T-helper 17 cell (primary cell): ENCODE results near the gene FLVCR2. TPM values are rescaled to one million over a fixed set of nuclear protein-coding genes. Genes with fewer than 3 reads are reported as not detected.
A peak's percentile ranks its signal among the peaks of the same experiment; 100 is the strongest.

Source experiments
- ATAC-seq: fragments of 150-1000 bp; cut with Tn5 transposase; 2 replicates; pipeline ENCODE4 v1.10.0; 2021; ENCODE audit warnings: mild to moderate bottlenecking, moderate library complexity
- DNase-seq, 3 donors: peaks; one replicate each; pipeline versions ENCODE4 v3.0.0 to v3.0.0-alpha.2; 2020 to 2021
- H3K9me3 ChIP-seq: one replicate; pipeline ENCODE4 v1.7.0; 2013; ENCODE audit warnings: low read length, mild to moderate bottlenecking; ENCODE audit not compliant: control insufficient read depth, poor library complexity, severe bottlenecking
- H3K27ac Mint-ChIP-seq: one replicate; pipeline ENCODE4 v1.8.0; 2022; ENCODE audit warnings: mild to moderate bottlenecking, moderate library complexity, mixed read lengths
- H3K27me3 Mint-ChIP-seq: one replicate; pipeline ENCODE4 v1.8.0; 2022; ENCODE audit warnings: mixed read lengths
- H3K36me3 Mint-ChIP-seq: one replicate; pipeline ENCODE4 v1.8.0; 2022; ENCODE audit warnings: low read depth, mixed read lengths
- H3K4me1 Mint-ChIP-seq: one replicate; pipeline ENCODE4 v1.8.0; 2022; ENCODE audit warnings: mild to moderate bottlenecking, mixed read lengths
- H3K4me3 Mint-ChIP-seq: one replicate; pipeline ENCODE4 v1.8.0; 2022; ENCODE audit warnings: mild to moderate bottlenecking, moderate library complexity, mixed read lengths
- total RNA-seq, 4 donors: library from RNA in 2 of 4; stranded (reverse) in 2 of 4; gene quantifications; one replicate each; pipeline ENCODE4 v1.2.3 and lab custom pipeline; 2022 to 2026

FLVCR2 gene
- total RNA-seq, 2 donors from 2014 or later, result 6.5 to 8.1 TPM

DNA sequence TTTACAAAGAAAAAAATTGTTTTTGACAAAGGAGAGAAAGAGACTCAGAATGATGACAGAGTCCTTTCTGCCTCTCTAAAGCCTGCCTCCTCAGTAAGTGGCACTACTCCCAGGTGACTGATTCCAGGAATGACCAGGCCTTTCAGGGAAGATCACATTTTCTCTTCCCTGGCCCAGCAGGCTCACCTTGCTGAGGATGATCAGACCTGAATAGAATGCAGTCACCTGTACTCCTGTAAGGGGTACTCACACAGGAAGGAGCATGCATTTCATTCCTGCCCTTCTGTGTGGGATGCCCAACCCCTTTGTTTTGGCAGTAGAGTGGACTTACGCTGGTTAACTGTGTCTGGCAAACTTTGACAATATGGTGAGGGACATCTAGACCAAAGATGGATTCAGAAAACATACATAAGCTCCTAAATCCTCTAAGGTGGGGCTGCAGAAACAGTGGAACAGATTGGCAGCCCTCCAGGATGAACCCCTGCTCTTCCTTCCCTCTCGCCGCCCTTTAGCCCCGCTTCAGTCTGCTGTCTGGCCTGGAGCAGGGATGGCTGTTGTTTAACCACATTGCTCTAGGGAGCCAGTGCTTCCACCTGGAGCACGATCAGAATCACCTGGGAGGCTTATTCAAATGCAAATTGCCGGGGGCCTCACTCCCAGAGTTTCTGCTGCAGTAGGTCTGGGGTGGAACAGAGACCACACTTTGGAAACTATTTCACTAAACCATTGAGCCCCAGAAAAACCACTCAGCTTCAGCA, 52.5 kb downstream of the FLVCR2 start:
- no peaks in the 10 kb centered on the region for H3K4me1 Mint-ChIP-seq
- no peak overlapping the region for H3K27ac Mint-ChIP-seq
- no peaks in the 10 kb centered on the region for H3K27me3 Mint-ChIP-seq
- DNase-seq (no peak), ATAC-seq (no peak)
- H3K4me3 Mint-ChIP-seq, result no peak overlapping the region
- H3K9me3 ChIP-seq, result no peaks in the 10 kb centered on the region
- no peaks in the 10 kb centered on the region for H3K36me3 Mint-ChIP-seq

GRCh38 chr14:75631453-75631831, 53.0 kb downstream of the FLVCR2 start:
- H3K4me3 Mint-ChIP-seq, result no peak overlapping the region
- DNase-seq (no peak), ATAC-seq (no peak)
- H3K27ac Mint-ChIP-seq, result no peak overlapping the region
- no peaks in the 10 kb centered on the region for H3K27me3 Mint-ChIP-seq
- no peaks in the 10 kb centered on the region for H3K4me1 Mint-ChIP-seq
- H3K36me3 Mint-ChIP-seq, result no peaks in the 10 kb centered on the region
- H3K9me3 ChIP-seq, result no peaks in the 10 kb centered on the region

- Mint-ChIP-seq H3K27me3 (no peaks in the 10 kb centered on the region), H3K27ac (no peak overlapping the region), H3K4me3 (no peak overlapping the region), H3K4me1 (no peaks in the 10 kb centered on the region), H3K36me3 (no peaks in the 10 kb centered on the region)
- DNase-seq, result no peak
- ATAC-seq, result no peak
- no peaks in the 10 kb centered on the region for H3K9me3 ChIP-seq
These were observed 56.4 kb downstream of the FLVCR2 start for GRCh38 chr14:75634848-75635247.

DNA sequence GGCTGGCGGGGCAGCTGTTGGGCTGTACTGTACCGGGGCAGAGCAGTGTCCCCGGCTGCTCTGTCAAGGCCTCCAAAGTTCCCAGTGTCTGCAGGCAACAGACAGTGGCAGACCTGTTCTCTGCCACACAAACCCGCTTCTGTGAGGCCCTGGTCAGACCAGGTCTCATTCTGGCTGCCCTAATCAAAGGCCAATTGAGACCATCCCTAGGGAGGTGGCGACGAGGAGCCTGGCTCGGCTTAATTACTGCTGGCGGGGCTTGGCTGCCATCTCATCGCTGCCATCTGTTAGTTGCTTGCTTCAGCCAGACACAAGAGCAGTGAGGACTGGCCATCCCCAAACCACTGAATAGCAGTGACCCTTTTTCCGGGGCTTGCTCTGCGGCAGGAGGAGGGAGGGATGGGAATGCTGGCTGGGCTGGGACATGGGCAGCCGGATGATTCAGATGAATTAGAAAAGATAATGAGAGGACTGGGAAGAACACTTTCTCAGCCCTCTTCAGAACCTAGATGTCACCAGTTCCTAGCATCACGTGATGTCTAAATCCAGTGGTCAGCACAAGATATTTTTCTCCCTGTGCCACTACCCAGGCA, 57.8 kb downstream of the FLVCR2 start:
- no peaks in the 10 kb centered on the region for H3K9me3 ChIP-seq
- no peak for DNase-seq
- Mint-ChIP-seq H3K4me1 (no peaks in the 10 kb centered on the region), H3K27ac (no peak overlapping the region), H3K36me3 (no peaks in the 10 kb centered on the region), H3K4me3 (no peak overlapping the region), H3K27me3 (no peaks in the 10 kb centered on the region)
- ATAC-seq, result no peak

DNA sequence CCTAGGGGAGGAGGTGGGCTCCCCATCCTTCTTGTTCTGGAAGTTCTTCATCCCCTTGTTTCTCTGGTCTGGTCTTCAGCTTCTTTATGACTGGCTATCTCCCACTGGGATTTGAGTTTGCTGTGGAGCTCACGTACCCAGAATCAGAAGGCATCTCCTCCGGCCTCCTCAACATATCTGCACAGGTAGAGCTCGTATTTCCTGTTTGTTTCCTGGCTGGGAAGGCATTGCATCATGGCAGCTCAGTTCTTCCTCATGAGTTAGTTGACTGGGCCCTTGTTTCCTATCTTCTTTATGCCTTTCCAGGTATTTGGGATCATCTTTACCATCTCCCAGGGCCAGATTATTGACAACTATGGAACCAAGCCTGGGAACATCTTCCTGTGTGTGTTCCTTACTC, 62.5 kb downstream of the FLVCR2 start:
- no peaks in the 10 kb centered on the region for H3K9me3 ChIP-seq
- H3K4me3 Mint-ChIP-seq, result no peak overlapping the region
- H3K27me3 Mint-ChIP-seq, result no peaks in the 10 kb centered on the region
- H3K27ac Mint-ChIP-seq, result no peak overlapping the region
- peaks cover 2% of the 10 kb centered on the region for H3K4me1 Mint-ChIP-seq
- peaks cover 2% of the 10 kb centered on the region for H3K36me3 Mint-ChIP-seq
- ATAC-seq (no peak), DNase-seq (no peak)

- H3K27ac Mint-ChIP-seq, result no peak overlapping the region
- H3K9me3 ChIP-seq, result no peaks in the 10 kb centered on the region
- no peaks in the 10 kb centered on the region for H3K27me3 Mint-ChIP-seq
- no peak overlapping the region for H3K4me3 Mint-ChIP-seq
- no peak for DNase-seq
- no peak for ATAC-seq
- H3K4me1 Mint-ChIP-seq, result peaks cover 2% of the 10 kb centered on the region
- H3K36me3 Mint-ChIP-seq, result peaks cover 5% of the 10 kb centered on the region
These were observed 65.6 kb downstream of the FLVCR2 start for GRCh38 chr14:75643985-75644384.

DNA sequence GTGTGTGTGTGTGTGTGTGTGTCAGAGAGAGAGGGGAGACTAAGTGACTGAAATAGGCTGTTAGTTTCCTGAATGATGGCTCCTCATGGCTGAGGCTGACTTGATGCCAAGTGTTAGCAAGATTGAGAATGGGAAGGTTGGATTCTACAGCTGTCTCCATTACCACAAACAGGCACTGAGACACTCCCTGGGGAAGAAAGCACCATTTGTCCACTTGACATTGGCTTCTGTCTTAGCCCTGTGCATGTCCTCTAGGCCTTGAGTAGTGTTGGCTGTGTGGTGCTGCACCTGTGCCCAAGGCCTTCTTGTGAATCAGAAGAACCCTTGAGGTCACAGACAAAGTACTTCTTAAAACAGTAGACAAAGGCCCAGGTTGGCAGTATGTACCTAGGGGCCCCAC, 66.6 kb downstream of the FLVCR2 start:
- Mint-ChIP-seq H3K27ac (no peak overlapping the region), H3K4me1 (peaks cover 2% of the 10 kb centered on the region), H3K27me3 (no peaks in the 10 kb centered on the region), H3K4me3 (no peak overlapping the region), H3K36me3 (peaks cover 6% of the 10 kb centered on the region)
- DNase-seq (no peak), ATAC-seq (no peak)
- no peaks in the 10 kb centered on the region for H3K9me3 ChIP-seq

DNA sequence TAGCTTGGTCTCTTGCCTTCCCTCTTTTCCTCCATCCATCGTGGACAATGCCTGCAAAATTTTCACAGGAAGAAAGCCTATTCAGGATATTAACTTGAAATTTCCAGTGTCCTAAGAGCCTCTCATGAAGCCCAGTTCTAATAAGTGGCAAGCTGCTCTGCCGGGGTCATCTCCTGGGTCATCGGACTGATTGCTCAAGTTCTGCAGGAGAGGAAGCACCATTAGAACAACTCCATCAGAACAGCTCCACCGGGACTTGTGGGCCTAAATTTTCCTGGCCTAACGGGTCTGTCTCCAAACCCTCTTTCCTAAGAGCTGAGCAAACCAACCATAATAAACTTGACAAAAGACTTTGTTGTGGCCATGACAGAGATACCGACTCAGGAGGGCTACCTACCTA, 68.3 kb downstream of the FLVCR2 start:
- no peaks in the 10 kb centered on the region for H3K27me3 Mint-ChIP-seq
- H3K27ac Mint-ChIP-seq, result no peak overlapping the region
- ATAC-seq (no peak), DNase-seq (no peak)
- peaks cover 5% of the 10 kb centered on the region for H3K4me1 Mint-ChIP-seq
- H3K9me3 ChIP-seq, result no peaks in the 10 kb centered on the region
- H3K36me3 Mint-ChIP-seq, result peaks cover 8% of the 10 kb centered on the region
- H3K4me3 Mint-ChIP-seq, result no peak overlapping the region

DNA sequence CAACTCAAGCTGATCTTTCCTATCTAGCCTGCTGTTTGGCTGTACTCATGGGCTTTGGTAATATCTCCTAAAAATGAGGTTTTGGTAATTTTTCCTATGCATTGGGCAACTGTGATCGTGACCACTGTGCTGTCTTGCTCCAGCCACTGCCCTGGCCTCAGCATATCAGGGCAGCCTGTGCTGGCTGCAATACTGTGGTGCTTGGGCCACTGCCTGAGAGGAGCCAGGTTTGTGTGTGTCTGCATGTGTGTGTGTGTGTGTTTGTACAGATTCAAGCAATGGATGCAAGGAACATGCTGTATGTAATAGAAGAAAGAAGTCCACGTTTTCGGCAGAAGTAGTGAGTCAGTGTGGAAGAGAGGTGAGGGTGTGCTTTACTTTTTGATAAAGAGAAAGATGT, 69.2 kb downstream of the FLVCR2 start:
- H3K9me3 ChIP-seq, result no peaks in the 10 kb centered on the region
- no peak for DNase-seq
- Mint-ChIP-seq H3K4me1 (peaks cover 2% of the 10 kb centered on the region), H3K27ac (peak overlapping the region; percentile 29), H3K36me3 (peaks cover 8% of the 10 kb centered on the region), H3K4me3 (no peak overlapping the region), H3K27me3 (no peaks in the 10 kb centered on the region)
- no peak for ATAC-seq

GRCh38 chr14:75648066-75648838, 69.8 kb downstream of the FLVCR2 start:
- Mint-ChIP-seq H3K36me3 (peaks cover 8% of the 10 kb centered on the region), H3K27ac (peak overlapping the region; percentile 29), H3K27me3 (no peaks in the 10 kb centered on the region), H3K4me1 (peaks cover 2% of the 10 kb centered on the region), H3K4me3 (no peak overlapping the region)
- DNase-seq (no peak), ATAC-seq (no peak)
- no peaks in the 10 kb centered on the region for H3K9me3 ChIP-seq

- peaks cover 5% of the 10 kb centered on the region for H3K36me3 Mint-ChIP-seq
These were observed 70.9 kb downstream of the FLVCR2 start for GRCh38 chr14:75649337-75649736.

GRCh38 chr14:75649773-75650172, 71.4 kb downstream of the FLVCR2 start:
- Mint-ChIP-seq H3K4me1 (peaks cover 2% of the 10 kb centered on the region), H3K27me3 (no peaks in the 10 kb centered on the region), H3K27ac (peak overlapping the region; percentile 14), H3K36me3 (peaks cover 5% of the 10 kb centered on the region), H3K4me3 (no peak overlapping the region)
- no peaks in the 10 kb centered on the region for H3K9me3 ChIP-seq
- ATAC-seq (no peak), DNase-seq (no peak)

More at GRCh38 chr14:75649337-75649736, 70.9 kb downstream of the FLVCR2 start:
- ATAC-seq (no peak), DNase-seq (no peak)
- Mint-ChIP-seq H3K4me3 (no peak overlapping the region), H3K27ac (no peak overlapping the region), H3K27me3 (no peaks in the 10 kb centered on the region), H3K4me1 (peaks cover 2% of the 10 kb centered on the region)
- H3K9me3 ChIP-seq, result no peaks in the 10 kb centered on the region

DNA sequence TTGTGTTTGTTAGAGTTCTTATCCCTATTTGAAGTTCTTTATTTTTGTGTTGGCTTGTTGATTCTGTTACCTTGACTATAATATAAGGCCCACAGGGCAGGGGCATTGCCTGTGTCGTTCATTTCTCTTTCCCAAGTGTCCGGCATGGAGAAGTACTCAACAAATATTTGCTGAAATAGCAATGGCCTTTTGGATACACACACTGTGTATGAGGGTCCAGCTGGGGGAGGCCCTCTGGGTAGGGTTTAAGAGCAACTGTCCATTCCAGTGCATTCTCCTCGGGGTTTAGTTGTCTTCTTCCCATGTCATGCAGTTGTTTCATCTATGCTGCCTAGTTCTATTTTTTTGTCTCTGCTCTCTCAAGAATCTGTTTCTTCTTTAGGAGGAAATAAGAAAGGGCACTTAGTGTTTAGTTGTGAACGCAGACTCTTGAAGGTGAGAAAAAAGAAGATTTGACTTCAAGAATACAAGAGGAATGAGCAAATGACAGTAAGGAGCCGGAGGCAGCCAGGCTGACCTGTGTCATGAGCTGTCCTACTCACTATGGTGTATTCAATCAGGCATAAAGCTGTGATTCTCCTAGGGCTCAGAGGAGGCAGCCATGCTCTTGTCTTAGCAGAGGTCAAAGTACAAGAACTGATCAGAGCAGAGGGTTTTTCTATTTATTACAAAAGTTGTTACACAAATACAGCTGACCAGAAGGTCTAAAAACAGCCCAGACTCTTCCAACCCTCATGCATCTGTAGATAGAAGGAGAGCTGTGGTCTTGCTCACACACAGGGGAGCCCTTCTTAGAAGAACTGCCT, 72.0 kb downstream of the FLVCR2 start:
- Mint-ChIP-seq H3K4me3 (no peak overlapping the region), H3K36me3 (peaks cover 5% of the 10 kb centered on the region), H3K27me3 (no peaks in the 10 kb centered on the region), H3K27ac (peak overlapping the region; percentile 14), H3K4me1 (peaks cover 2% of the 10 kb centered on the region)
- DNase-seq (no peak), ATAC-seq (no peak)
- H3K9me3 ChIP-seq, result no peaks in the 10 kb centered on the region
